WTC11 (cell line): Measurements from ENCODE around the gene BDP1. TPM values are rescaled to one million over a fixed set of nuclear protein-coding genes. Genes with fewer than 3 reads are reported as not detected.

ENCODE experiments used
- ATAC-seq: fragments of 200-7000 bp; cut with Tn5 transposase; 2 replicates; pipeline ENCODE4 v1.10.0; 2021; ENCODE audit warnings: mild to moderate bottlenecking, moderate library complexity
- CTCF ChIA-PET: fragments of 300-600 bp; sonication (Branson Sonifier 250); formaldehyde crosslinking; loops from one replicate; lab custom pipeline; 2021; ENCODE audit warnings: antibody characterized with exemption; lab: Charles Lee
- POLR2A ChIA-PET: fragments of 350-600 bp; sonication (Branson Sonifier 250); formaldehyde crosslinking; loops from one replicate; lab custom pipeline; 2021; ENCODE audit warnings: antibody characterized with exemption; lab: Charles Lee
- DNase-seq: peaks from one replicate; pipeline ENCODE4 v3.0.0; 2021; ENCODE audit warnings: low spot score
- H3K27ac Mint-ChIP-seq: 2 replicates; pipeline ENCODE4 v1.8.0; 2021; ENCODE audit warnings: mixed read lengths
- H3K27me3 Mint-ChIP-seq: 2 replicates; pipeline ENCODE4 v1.8.0; 2021; ENCODE audit warnings: low read depth, mild to moderate bottlenecking, moderate library complexity, mixed read lengths
- H3K36me3 Mint-ChIP-seq: 2 replicates; pipeline ENCODE4 v1.8.0; 2021; ENCODE audit warnings: mixed read lengths
- H3K4me1 Mint-ChIP-seq: 2 replicates; pipeline ENCODE4 v1.8.0; 2022; ENCODE audit warnings: mixed read lengths
- H3K4me3 Mint-ChIP-seq: 2 replicates; pipeline ENCODE4 v1.8.0; 2021; ENCODE audit warnings: mild to moderate bottlenecking, moderate library complexity, mixed read lengths
- H3K9me3 Mint-ChIP-seq: 2 replicates; pipeline ENCODE4 v1.8.0; 2021; ENCODE audit warnings: mixed read lengths
- CREM ChIP-seq: sonication (generic); formaldehyde crosslinking; IDR thresholded peaks from 2 replicates; pipeline ENCODE4 v1.8.1; 2022; ENCODE audit warnings: mild to moderate bottlenecking, missing genetic modification reagents, moderate library complexity
- E2F1 ChIP-seq: sonication (generic); formaldehyde crosslinking; IDR thresholded peaks from 2 replicates; pipeline ENCODE4 v1.8.0; 2022; ENCODE audit warnings: mild to moderate bottlenecking, missing genetic modification reagents
- E2F5 ChIP-seq: sonication (generic); formaldehyde crosslinking; IDR thresholded peaks from 2 replicates; pipeline ENCODE4 v1.8.1; 2022; ENCODE audit warnings: mild to moderate bottlenecking, moderate library complexity, missing genetic modification reagents
- ERG ChIP-seq: fragments of 250-450 bp; sonication (Bioruptor Pico); IDR thresholded peaks from 2 replicates; pipeline ENCODE4 v1.8.0; 2021; ENCODE audit warnings: mild to moderate bottlenecking
- ESRRA ChIP-seq: sonication (generic); formaldehyde crosslinking; IDR thresholded peaks from 2 replicates; pipeline ENCODE4 v1.8.1; 2022; ENCODE audit warnings: mild to moderate bottlenecking, missing genetic modification reagents, borderline replicate concordance
- ETV6 ChIP-seq: sonication (generic); formaldehyde crosslinking; IDR thresholded peaks from 2 replicates; pipeline ENCODE4 v1.8.1; 2022; ENCODE audit warnings: mild to moderate bottlenecking, missing genetic modification reagents
- FOXK1 ChIP-seq: sonication (generic); formaldehyde crosslinking; IDR thresholded peaks from 2 replicates; pipeline ENCODE4 v1.8.0; 2022; ENCODE audit warnings: mild to moderate bottlenecking, moderate library complexity, missing genetic modification reagents
- GRHL2 ChIP-seq: fragments of 250-450 bp; sonication (Bioruptor Pico); IDR thresholded peaks from 2 replicates; pipeline ENCODE4 v1.8.0; 2022; ENCODE audit warnings: mild to moderate bottlenecking, moderate library complexity; ENCODE audit not compliant: insufficient replicate concordance, severe bottlenecking
- MAX ChIP-seq: sonication (generic); formaldehyde crosslinking; IDR thresholded peaks from 2 replicates; pipeline ENCODE4 v1.8.0; 2022; ENCODE audit warnings: mild to moderate bottlenecking, missing genetic modification reagents
- MXD4 ChIP-seq: fragments of 250-450 bp; sonication (Bioruptor Pico); IDR thresholded peaks from 2 replicates; pipeline ENCODE4 v1.8.0; 2021; ENCODE audit warnings: mild to moderate bottlenecking, moderate library complexity, borderline replicate concordance
- NR3C1 ChIP-seq: sonication (generic); formaldehyde crosslinking; conservative IDR thresholded peaks from 2 replicates; pipeline ENCODE4 v1.8.1; 2023; ENCODE audit warnings: low read depth, mild to moderate bottlenecking, missing genetic modification reagents
- PRRX2 ChIP-seq: fragments of 250-450 bp; sonication (Bioruptor Pico); IDR thresholded peaks from 2 replicates; pipeline ENCODE4 v1.8.0; 2021; ENCODE audit warnings: mild to moderate bottlenecking
- RORB ChIP-seq: fragments of 250-450 bp; sonication (Bioruptor Pico); IDR thresholded peaks from 2 replicates; pipeline ENCODE4 v1.9.0; 2021; ENCODE audit warnings: mild to moderate bottlenecking
- SP1 ChIP-seq: sonication (generic); formaldehyde crosslinking; conservative IDR thresholded peaks from 2 replicates; pipeline ENCODE4 v1.8.1; 2022; ENCODE audit warnings: missing genetic modification reagents
- TCF7 ChIP-seq: sonication (generic); formaldehyde crosslinking; IDR thresholded peaks from 2 replicates; pipeline ENCODE4 v1.8.0; 2022; ENCODE audit warnings: mild to moderate bottlenecking, low read depth, missing genetic modification reagents, moderate library complexity
- TEAD1 ChIP-seq: sonication (generic); formaldehyde crosslinking; IDR thresholded peaks from 2 replicates; pipeline ENCODE4 v1.8.0; 2022; ENCODE audit warnings: mild to moderate bottlenecking, missing genetic modification reagents
- TP53 ChIP-seq: sonication (generic); formaldehyde crosslinking; IDR thresholded peaks from 2 replicates; pipeline ENCODE4 v1.8.1; 2023; ENCODE audit warnings: mild to moderate bottlenecking, missing genetic modification reagents
- USF2 ChIP-seq: sonication (generic); formaldehyde crosslinking; IDR thresholded peaks from 2 replicates; pipeline ENCODE4 v1.8.1; 2023; ENCODE audit warnings: mild to moderate bottlenecking, missing genetic modification reagents, moderate library complexity
- ZNF138 ChIP-seq: sonication (generic); formaldehyde crosslinking; conservative IDR thresholded peaks from 2 replicates; pipeline ENCODE4 v1.8.1; 2022; ENCODE audit warnings: mild to moderate bottlenecking, moderate library complexity, missing genetic modification reagents
- ZNF219 ChIP-seq: sonication (generic); formaldehyde crosslinking; IDR thresholded peaks from 2 replicates; pipeline ENCODE4 v1.8.0; 2023; ENCODE audit warnings: missing genetic modification reagents, mild to moderate bottlenecking, borderline replicate concordance
- ZNF281 ChIP-seq: sonication (generic); formaldehyde crosslinking; IDR thresholded peaks from 2 replicates; pipeline ENCODE4 v1.8.0; 2023; ENCODE audit warnings: mild to moderate bottlenecking, missing genetic modification reagents
- ZNF317 ChIP-seq: sonication (generic); formaldehyde crosslinking; IDR thresholded peaks from 2 replicates; pipeline ENCODE4 v1.8.1; 2023; ENCODE audit warnings: low read depth, mild to moderate bottlenecking, moderate library complexity, missing genetic modification reagents, borderline replicate concordance
- ZNF423 ChIP-seq: fragments of 250-450 bp; sonication (Bioruptor Pico); IDR thresholded peaks from 2 replicates; pipeline ENCODE4 v2.1.2; 2022; ENCODE audit warnings: mild to moderate bottlenecking, moderate library complexity
- ZNF425 ChIP-seq: fragments of 250-450 bp; sonication (Bioruptor Pico); conservative IDR thresholded peaks from 2 replicates; pipeline ENCODE4 v1.9.0; 2021; ENCODE audit warnings: mild to moderate bottlenecking
- ZNF671 ChIP-seq: fragments of 250-450 bp; sonication (Bioruptor Pico); IDR thresholded peaks from 2 replicates; pipeline ENCODE4 v1.8.0; 2021; ENCODE audit warnings: mild to moderate bottlenecking
- total RNA-seq: library from RNA; stranded (reverse); gene quantifications from 3 replicates; pipeline ENCODE4 v1.2.3, GENCODE V29; 2021

The BDP1 gene
- total RNA-seq, 1 experiment from 2014 or later = 34.7 TPM

GRCh38 chr5:71481441-71481840 lies 26.0 kb downstream of the BDP1 start (continued):
- no peak for TF ChIP-seq ZNF425 (CRISPR knock-in tag)
- no peak for TF ChIP-seq ZNF219
- TF ChIP-seq PRRX2 = no peak
- no peak for TF ChIP-seq MAX
- TF ChIP-seq ETV6 = no peak
- TF ChIP-seq TP53 (CRISPR knock-in tag) = no peak
- no peak for TF ChIP-seq FOXK1 (CRISPR knock-in tag)
- no peak for TF ChIP-seq ZNF138
- no peak for TF ChIP-seq RORB
- no peak for TF ChIP-seq E2F1 (CRISPR knock-in tag)

GRCh38 chr5:71482132-71482531 lies 26.7 kb downstream of the BDP1 start:
- ATAC-seq (no peak), DNase-seq (no peak)
- H3K9me3 Mint-ChIP-seq = no peaks in the 10 kb centered on the region
- no peak overlapping the region for H3K27ac Mint-ChIP-seq
- H3K4me3 Mint-ChIP-seq = no peak overlapping the region
- peaks cover 49% of the 10 kb centered on the region for H3K36me3 Mint-ChIP-seq
- no peaks in the 10 kb centered on the region for H3K27me3 Mint-ChIP-seq
- H3K4me1 Mint-ChIP-seq = no peaks in the 10 kb centered on the region
- CTCF ChIA-PET = no interaction called here
- POLR2A ChIA-PET = no interaction called here
- no peak for TF ChIP-seq E2F5
- no peak for TF ChIP-seq USF2 (CRISPR knock-in tag)
- no peak for TF ChIP-seq ERG (CRISPR knock-in tag)
- no peak for TF ChIP-seq ZNF423 (CRISPR knock-in tag)
- no peak for TF ChIP-seq ESRRA (CRISPR knock-in tag)
- TF ChIP-seq TEAD1 = no peak
- TF ChIP-seq CREM (CRISPR knock-in tag) = no peak
- TF ChIP-seq MXD4 (CRISPR knock-in tag) = no peak
- TF ChIP-seq ZNF425 (CRISPR knock-in tag) = no peak
- no peak for TF ChIP-seq NR3C1 (CRISPR knock-in tag)
- TF ChIP-seq ZNF281 (CRISPR knock-in tag) = no peak
- no peak for TF ChIP-seq ZNF671
- TF ChIP-seq GRHL2 (CRISPR knock-in tag) = no peak
- TF ChIP-seq ZNF317 (CRISPR knock-in tag) = no peak
- no peak for TF ChIP-seq TCF7 (CRISPR knock-in tag)
- no peak for TF ChIP-seq SP1 (CRISPR knock-in tag)
